LNCaP clone FGC (cell line): ENCODE measurements around the gene PGD.
"Not testable (repeated sequence)": the region's sequence is repeated elsewhere in the genome, so short reads cannot be mapped to it uniquely, and the experiment has no call there.

Experiments
- DNase-seq: peaks from one replicate; pipeline ENCODE4 v3.0.0-alpha.2; 2011; ENCODE audit warnings: low read depth
- H3K4me3 ChIP-seq: 2 replicates; pipeline ENCODE4 v1.5.1; 2011; ENCODE audit warnings: mild to moderate bottlenecking, low read depth, low read length, control low read depth
- TF ChIP-seq, protein P1 (sequence below): IDR thresholded peaks from 2 replicates; pipeline ENCODE4 v1.5.1; 2012; ENCODE audit warnings: mild to moderate bottlenecking; ENCODE audit not compliant: control insufficient read depth, insufficient read depth; ENCODE audit errors: extremely low read depth

PGD gene

DNA sequence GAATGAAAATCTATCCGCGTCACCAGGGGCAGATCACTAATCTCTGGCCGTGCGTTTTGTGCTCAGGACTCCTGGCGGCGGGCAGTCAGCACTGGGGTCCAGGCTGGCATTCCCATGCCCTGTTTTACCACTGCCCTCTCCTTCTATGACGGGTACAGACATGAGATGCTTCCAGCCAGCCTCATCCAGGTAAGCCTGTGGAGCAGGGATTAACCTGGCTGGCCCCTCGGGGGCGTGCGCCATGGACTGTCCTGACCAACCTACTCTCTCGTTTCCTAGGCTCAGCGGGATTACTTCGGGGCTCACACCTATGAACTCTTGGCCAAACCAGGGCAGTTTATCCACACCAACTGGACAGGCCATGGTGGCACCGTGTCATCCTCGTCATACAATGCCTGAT lies 20.5 kb downstream of the PGD start:
- no peak for DNase-seq
- TF ChIP-seq, protein P1, sequence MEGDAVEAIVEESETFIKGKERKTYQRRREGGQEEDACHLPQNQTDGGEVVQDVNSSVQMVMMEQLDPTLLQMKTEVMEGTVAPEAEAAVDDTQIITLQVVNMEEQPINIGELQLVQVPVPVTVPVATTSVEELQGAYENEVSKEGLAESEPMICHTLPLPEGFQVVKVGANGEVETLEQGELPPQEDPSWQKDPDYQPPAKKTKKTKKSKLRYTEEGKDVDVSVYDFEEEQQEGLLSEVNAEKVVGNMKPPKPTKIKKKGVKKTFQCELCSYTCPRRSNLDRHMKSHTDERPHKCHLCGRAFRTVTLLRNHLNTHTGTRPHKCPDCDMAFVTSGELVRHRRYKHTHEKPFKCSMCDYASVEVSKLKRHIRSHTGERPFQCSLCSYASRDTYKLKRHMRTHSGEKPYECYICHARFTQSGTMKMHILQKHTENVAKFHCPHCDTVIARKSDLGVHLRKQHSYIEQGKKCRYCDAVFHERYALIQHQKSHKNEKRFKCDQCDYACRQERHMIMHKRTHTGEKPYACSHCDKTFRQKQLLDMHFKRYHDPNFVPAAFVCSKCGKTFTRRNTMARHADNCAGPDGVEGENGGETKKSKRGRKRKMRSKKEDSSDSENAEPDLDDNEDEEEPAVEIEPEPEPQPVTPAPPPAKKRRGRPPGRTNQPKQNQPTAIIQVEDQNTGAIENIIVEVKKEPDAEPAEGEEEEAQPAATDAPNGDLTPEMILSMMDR, result no peak
- no peak overlapping the region for H3K4me3 ChIP-seq

DNA sequence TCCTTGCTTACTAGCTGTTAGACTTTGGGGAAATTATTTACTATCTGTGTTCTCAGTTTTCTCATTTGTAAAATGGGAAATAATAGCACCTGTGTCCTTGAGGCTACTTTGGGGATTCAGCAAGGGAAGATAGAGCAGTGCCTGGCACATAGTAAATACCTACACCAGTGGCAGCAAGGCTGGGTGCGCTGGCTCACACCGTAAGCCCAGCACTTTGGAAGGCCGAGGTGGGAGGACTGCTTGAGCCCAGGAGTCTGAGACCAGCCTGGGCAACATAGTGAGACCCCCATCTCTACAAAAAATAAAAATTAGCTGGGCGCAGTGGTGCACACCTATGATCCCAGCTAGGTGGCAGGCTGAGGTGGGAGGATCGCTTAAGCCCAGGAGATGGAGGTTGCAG lies 22.8 kb downstream of the PGD start:
- no peak overlapping the region for H3K4me3 ChIP-seq
- TF ChIP-seq, protein P1, result no peak
- no peak for DNase-seq

DNA sequence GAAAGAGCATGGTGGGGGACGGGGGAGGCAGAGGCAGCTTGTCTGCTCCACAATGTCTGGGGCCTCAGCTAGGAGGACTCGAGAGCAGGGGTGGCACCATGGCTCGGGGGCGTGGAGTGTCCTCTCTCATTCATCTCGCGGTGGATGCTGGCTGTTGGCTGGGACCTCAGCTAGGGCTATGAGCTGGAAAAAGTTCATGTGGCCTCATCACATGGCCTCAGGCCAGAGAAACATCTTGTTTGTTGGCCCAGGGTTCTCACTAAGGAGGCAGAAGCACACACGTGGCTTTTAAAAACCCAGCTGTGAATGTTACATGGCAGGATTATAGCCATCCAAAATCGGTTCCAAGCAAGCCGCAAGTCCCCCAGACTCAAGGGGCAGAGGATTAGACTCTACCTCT lies 25.2 kb downstream of the PGD start:
- TF ChIP-seq, protein P1, result no peak
- H3K4me3 ChIP-seq, result no peak overlapping the region
- no peak for DNase-seq

DNA sequence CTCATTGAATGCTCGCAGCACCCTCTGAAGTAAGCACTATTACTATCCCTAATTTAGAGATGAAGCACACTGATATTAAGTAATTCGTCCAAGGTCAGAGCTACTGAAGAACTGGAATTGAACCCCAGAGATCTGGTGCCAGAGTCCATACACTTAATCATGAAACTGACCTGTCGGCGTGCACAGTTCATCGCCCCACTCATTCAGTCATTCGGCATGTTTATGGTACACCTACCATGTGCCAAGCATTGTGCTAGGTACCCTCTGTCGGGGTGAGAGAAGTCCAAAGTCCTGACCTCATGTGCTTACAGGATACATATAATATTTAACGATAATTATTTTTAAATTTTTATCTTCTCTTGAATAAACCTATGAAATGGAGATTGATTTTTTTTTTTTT lies 25.8 kb downstream of the PGD start:
- DNase-seq, result no peak
- TF ChIP-seq, protein P1, result no peak
- H3K4me3 ChIP-seq, result no peak overlapping the region

DNA sequence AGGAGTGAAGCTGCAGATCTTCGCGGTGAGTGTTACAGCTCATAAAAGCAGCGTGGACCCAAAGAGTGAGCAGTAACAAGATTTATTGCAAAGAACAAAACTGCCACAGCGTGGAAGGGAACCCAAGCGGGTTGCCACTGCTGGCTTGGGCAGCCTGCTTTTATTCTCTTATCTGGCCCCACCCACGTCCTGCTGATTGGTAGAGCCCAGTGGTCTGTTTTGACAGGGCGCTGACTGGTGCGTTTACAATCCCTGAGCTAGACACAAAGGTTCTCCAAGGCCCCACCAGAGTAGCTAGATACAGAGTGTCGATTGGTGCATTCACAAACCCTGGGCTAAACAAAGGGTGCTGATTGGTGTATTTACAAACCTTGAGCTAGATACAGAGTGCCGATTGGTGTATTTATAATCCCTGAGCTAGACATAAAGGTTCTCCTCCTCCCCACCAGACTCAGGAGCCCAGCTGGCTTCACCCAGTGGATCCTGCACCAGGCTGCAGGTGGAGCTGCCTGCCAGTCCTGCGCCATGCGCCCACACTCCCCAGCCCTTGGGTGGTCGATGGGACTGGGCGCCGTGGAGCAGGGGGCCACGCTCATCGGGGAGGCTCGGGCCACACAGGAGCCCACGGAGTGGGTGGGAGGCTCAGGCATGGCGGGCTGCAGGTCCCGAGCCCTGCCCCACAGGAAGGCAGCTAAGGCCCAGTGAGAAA lies 27.1 kb downstream of the PGD start:
- not testable (repeated sequence) for H3K4me3 ChIP-seq, DNase-seq

DNA sequence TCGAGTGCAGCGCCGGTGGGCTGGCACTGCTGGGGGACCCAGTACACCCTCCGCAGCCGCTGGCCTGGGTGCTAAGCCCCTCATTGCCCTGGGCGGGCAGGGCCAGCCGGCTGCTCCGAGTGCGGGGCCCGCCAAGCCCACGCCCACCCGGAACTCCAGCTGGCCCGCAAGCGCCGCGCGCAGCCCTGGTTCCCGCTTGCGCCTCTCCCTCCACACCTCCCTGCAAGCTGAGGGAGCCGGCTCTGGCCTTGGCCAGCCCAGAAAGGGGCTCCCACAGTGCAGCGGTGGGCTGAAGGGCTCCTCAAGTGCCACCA lies 27.6 kb downstream of the PGD start:
- not testable (repeated sequence) for DNase-seq, H3K4me3 ChIP-seq

DNA sequence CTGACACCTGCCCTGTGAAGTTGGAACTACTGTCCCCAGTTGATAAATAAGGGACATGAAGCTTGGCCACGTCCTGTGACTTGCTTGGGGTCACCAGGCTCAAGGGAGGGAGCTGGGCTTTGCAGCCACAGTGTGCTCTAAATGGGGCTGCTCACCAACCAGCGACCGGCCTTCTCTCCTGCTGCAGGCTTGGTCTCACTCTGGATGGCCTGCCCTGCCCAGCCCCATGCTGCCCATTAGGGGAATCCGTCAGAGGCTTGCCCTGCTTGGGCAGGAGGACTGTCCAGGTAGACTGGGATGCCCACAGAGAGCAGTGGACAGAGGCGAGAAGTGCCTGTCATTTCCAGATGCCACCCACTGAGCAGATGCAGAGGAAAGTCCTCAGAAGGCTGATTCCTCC lies 30.1 kb downstream of the PGD start:
- TF ChIP-seq, protein P1, result no peak
- DNase-seq, result no peak
- no peak overlapping the region for H3K4me3 ChIP-seq

DNA sequence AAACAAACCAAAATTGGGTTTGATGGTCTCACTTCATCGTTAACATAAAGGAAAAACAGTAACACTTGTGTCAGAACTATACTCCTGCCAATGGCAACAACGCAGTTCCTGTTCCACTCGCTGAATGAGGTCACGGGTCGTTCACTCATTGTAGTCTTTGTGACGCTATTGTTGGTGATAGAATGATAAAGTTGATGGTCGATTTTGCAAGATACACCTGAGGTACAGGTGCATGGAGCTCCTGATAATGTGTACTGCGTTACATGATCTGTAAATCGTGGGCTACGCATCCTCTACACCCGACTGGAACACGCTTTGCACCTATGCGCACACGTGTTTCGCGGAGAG lies 31.0 kb downstream of the PGD start:
- peak overlapping the region; percentile 95 for H3K4me3 ChIP-seq
- TF ChIP-seq, protein P1, result no peak
- DNase-seq, result no peak
